AG04449 (cell line): Measurements from ENCODE around the gene CIB4.

ENCODE experiments used
- CTCF ChIA-PET: fragments of 350-600 bp; formaldehyde crosslinking; extraction: SDS; loops from one replicate; lab custom pipeline; 2021; ENCODE audit warnings: antibody characterized with exemption; lab: Yijun Ruan, JAX
- POLR2A ChIA-PET: fragments of 400-600, 350-600 bp; formaldehyde crosslinking; extraction: SDS; loops from one replicate; lab custom pipeline; 2020; ENCODE audit warnings: antibody characterized with exemption, inconsistent platforms; lab: Yijun Ruan, JAX
- DNase-seq: peaks from one replicate; pipeline ENCODE4 v3.0.0-alpha.2; 2010; ENCODE audit warnings: low read depth, low spot score
- H3K4me3 ChIP-seq: 2 replicates; pipeline ENCODE4 v1.5.1; 2011; ENCODE audit warnings: low read depth, mild to moderate bottlenecking, control low read depth, low read length
- TF ChIP-seq, protein P1 (sequence below): IDR thresholded peaks from one replicate; pipeline ENCODE4 v1.5.1; 2011; ENCODE audit warnings: mild to moderate bottlenecking, moderate library complexity, low read length, control low read depth, inconsistent platforms; ENCODE audit not compliant: insufficient read depth; ENCODE audit errors: missing control alignments

CIB4 gene

DNA sequence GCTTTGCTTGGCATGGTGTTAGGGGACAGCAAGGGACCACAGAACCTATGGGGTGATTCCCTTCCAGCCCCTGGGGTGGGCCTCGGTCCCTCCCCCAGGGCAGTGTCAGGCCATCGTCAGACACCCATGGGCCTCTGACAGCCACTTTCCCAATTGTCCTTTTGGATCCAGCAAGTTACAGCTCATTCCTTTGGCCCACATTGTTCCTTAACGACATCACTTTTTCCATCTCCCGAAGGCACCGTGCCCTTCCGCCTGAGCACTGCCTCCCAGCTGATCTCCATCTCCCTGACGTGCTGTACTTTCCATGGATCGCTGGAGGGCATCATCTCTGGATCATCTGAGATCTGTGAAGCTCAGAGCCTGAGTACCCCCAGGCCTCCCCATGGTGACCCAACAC, 41.0 kb upstream of the CIB4 start:
- CTCF ChIA-PET, result no interaction called here
- POLR2A ChIA-PET, result no interaction called here
- H3K4me3 ChIP-seq, result no peak overlapping the region
- TF ChIP-seq, protein P1, sequence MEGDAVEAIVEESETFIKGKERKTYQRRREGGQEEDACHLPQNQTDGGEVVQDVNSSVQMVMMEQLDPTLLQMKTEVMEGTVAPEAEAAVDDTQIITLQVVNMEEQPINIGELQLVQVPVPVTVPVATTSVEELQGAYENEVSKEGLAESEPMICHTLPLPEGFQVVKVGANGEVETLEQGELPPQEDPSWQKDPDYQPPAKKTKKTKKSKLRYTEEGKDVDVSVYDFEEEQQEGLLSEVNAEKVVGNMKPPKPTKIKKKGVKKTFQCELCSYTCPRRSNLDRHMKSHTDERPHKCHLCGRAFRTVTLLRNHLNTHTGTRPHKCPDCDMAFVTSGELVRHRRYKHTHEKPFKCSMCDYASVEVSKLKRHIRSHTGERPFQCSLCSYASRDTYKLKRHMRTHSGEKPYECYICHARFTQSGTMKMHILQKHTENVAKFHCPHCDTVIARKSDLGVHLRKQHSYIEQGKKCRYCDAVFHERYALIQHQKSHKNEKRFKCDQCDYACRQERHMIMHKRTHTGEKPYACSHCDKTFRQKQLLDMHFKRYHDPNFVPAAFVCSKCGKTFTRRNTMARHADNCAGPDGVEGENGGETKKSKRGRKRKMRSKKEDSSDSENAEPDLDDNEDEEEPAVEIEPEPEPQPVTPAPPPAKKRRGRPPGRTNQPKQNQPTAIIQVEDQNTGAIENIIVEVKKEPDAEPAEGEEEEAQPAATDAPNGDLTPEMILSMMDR, result no peak
- no peak for DNase-seq

DNA sequence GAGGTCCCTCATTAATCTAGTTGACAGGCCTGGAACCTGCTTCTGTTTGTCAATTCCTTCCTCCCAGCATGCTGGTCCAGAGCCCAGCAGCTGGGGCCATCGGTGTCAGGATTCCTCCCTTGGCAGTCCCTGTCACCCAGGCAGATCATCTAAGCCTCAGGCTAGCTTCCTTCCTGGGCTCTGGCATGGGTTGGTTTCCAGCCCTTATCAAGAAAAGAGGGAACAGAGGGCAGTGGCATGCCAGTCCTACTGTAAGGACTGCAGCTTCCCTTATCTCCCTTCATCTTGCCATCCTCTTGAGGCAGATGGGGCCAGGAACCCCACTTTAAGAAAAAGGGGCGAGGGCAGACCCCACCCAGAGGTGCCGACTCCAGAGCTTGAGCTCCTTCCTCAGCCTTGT, 40.5 kb upstream of the CIB4 start:
- ChIA-PET CTCF (no interaction called here), POLR2A (no interaction called here)
- TF ChIP-seq, protein P1, result no peak

DNA sequence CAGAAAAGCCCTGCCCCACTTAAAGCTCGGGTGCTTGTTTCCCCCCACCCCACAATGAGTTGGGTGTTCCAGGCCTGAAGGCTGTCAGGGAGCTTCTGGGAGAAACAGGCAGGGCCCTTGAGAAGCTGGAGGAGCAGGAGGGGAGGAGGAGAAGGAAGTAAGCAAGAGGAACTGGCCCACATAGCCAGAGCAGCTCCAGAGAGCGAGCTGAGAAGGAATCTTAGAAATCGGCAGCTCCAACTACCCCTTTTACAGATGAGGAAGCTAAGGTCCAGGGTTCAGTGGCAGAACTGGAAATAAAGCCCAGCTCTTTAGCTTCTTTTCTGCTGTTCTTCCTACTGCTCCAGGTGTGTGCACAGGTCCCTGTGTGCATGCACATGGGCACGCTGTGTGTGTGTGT, 38.7 kb upstream of the CIB4 start:
- CTCF ChIA-PET, result interaction anchor here (1.1 kb wide), 1 partner anchor 15 kb away, joined by 3 read pairs; no protein-coding TSS in a partner anchor
- POLR2A ChIA-PET, result no interaction called here
- no peak overlapping the region for H3K4me3 ChIP-seq
- TF ChIP-seq, protein P1, result no peak
- no peak for DNase-seq

More for the DNA sequence above, 40.5 kb upstream of the CIB4 start:
- DNase-seq, result no peak
- H3K4me3 ChIP-seq, result no peak overlapping the region

DNA sequence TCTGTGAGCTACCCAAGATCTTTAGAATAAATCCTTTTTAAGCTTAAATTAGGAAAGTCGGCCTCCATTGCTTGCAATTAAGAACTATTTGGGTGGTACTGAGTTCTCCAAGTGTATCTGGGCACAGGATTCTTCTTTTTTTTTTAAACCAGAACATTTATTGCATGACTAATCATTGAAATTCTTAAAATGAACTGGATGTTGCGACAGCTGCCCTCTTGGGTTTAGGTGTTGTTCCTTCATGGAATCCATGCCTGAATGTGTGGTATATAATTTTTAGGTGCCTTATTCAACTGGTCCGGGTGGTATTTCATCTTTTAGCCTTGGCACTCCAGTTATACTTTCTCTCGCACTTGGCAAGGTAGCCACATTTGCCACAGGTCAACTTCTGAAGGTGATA, 36.9 kb upstream of the CIB4 start:
- CTCF ChIA-PET, result interaction anchor here (0.8 kb wide), 1 partner anchor 72 kb away, joined by 3 read pairs; no protein-coding TSS in a partner anchor
- POLR2A ChIA-PET, result no interaction called here
- no peak for DNase-seq
- TF ChIP-seq, protein P1, result no peak
- H3K4me3 ChIP-seq, result no peak overlapping the region

DNA sequence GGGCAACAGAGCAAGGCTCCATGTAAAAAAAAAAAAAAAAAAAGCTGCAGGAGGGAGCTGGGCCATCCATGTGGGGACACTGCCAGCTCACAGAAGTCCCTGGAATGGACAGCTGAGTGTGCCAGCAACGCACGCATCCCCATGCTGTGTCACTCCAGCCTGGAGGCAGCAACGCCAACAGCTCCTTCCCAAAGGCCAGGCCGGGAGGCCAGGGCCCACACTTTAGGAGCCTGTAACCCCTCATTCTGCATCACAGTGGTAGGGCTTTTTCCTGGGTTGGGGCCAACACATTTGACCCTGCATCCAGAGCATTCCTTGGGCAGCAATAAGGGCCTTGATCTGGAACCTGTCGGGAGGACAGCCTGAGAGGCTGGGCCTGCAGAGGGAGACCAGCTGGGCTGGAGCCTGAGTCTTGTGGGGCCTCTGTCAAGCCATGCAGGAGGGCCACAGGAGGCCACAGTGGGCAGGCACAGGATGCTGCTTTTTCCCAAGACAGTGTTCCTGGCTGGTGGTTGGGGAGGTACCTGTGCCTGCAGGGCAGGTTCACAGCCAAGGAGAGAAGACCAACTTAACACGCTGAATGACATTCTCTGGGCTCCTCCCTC, 34.6 kb upstream of the CIB4 start:
- no peak for DNase-seq
- ChIA-PET CTCF (no interaction called here), POLR2A (no interaction called here)
- no peak overlapping the region for H3K4me3 ChIP-seq
- TF ChIP-seq, protein P1, result no peak

DNA sequence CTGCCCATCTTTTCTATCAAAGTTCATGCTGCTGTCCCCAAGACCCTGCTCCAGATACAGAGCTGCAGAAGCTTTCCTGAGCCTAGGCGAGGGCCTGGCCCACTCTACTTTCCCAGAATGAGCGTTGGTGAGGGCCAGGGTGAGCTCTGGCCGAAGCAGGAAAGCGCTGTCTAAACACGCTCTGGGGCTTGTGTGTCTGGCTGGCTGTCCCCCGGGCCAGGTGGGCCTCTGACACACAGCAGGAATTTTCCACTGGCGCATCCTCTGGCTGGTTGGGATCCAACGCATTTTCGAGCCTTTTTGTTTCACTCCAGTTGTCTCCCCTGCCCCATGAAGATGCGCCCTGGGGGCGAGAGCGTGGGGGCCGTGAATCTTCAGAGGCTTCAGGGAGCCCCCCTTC, 33.6 kb upstream of the CIB4 start:
- CTCF ChIA-PET, result no interaction called here
- TF ChIP-seq, protein P1, result no peak
- DNase-seq, result no peak
- POLR2A ChIA-PET, result no interaction called here
- H3K4me3 ChIP-seq, result no peak overlapping the region
